Left ventricle myocardium inferior (tissue), 1 donor: Measurements from ENCODE around the gene TAPT1. TPM values are rescaled to one million over a fixed set of nuclear protein-coding genes. Genes with fewer than 3 reads are reported as not detected.
"Not testable (repeated sequence)": the region's sequence is repeated elsewhere in the genome, so short reads cannot be mapped to it uniquely, and the experiment has no call there.

ENCODE experiments used
- DNase-seq: peaks from one replicate; pipeline ENCODE4 v3.0.0-alpha.2; 2020
- H3K27ac ChIP-seq: fragments of 200-600 bp; replicated peaks from 2 replicates; pipeline ENCODE4 v1.8.0; 2021
- H3K27me3 ChIP-seq: fragments of 200-600 bp; 2 replicates; pipeline ENCODE4 v1.8.0; 2021; ENCODE audit warnings: low read depth
- H3K36me3 ChIP-seq: fragments of 200-600 bp; 2 replicates; pipeline ENCODE4 v1.8.0; 2021
- H3K4me1 ChIP-seq: fragments of 200-600 bp; 2 replicates; pipeline ENCODE4 v1.8.0; 2021
- H3K4me3 ChIP-seq: fragments of 200-600 bp; 2 replicates; pipeline ENCODE4 v1.8.0; 2021; ENCODE audit warnings: mild to moderate bottlenecking, moderate library complexity
- H3K9me3 ChIP-seq: fragments of 200-600 bp; replicated peaks from 2 replicates; pipeline ENCODE4 v1.8.0; 2021
- intact Hi-C: fragments of 100-400 bp; cut with micrococcal nuclease; formaldehyde crosslinking; loops from one replicate; pipeline ENCODE4 v1.11.0; 2022
- long read RNA-seq: library from polyadenylated mRNA; unstranded; transcript quantifications from one replicate; pipeline ENCODE4 v2.0.0, GENCODE V29; 2021
- total RNA-seq: library from RNA; stranded (reverse); fragmentation: NEBNext Ultra II Directional; extraction: Animal tissue kit (Norgen Biotek cat#: 25700); gene quantifications from one replicate; pipeline ENCODE4 v1.2.1, GENCODE V29; 2021
- TF ChIP-seq, protein P1 (sequence below): fragments of 200-600 bp; IDR thresholded peaks from 2 replicates; pipeline ENCODE4 v1.8.0; 2021; ENCODE audit warnings: antibody characterized with exemption, mild to moderate bottlenecking, borderline replicate concordance
- donor health status: DM: no; HTN: yes; CAD: no; lungs with severe emphysema.

Gene TAPT1
- 35.3 TPM for total RNA-seq
- long read RNA-seq, full-length matches to known transcripts, result 34 of 48 reads
- long read RNA-seq, partial matches to known transcripts, result 1 of 48 reads
- long read RNA-seq, other reads (novel, unspliced or antisense), result 13 of 48 reads

GRCh38 chr4:16225863-16226815, at the start of gene TAPT1:
TSS of gene TAPT1 (minus strand) at chr4:16226471. CDS start at chr4:16226457, 14 bp downstream.
- intact Hi-C loops, result no loop called here
- H3K36me3 ChIP-seq, result no peaks in the 10 kb centered on the region
- H3K4me1 ChIP-seq, result peaks cover 85% of the 10 kb centered on the region
- peak within 1 kb of the TSS; percentile 99 for H3K27ac ChIP-seq
- H3K27me3 ChIP-seq, result no peaks in the 10 kb centered on the region
- H3K9me3 ChIP-seq, result no peaks in the 10 kb centered on the region
- DNase-seq, result peak; percentile 88
- TF ChIP-seq, protein P1, sequence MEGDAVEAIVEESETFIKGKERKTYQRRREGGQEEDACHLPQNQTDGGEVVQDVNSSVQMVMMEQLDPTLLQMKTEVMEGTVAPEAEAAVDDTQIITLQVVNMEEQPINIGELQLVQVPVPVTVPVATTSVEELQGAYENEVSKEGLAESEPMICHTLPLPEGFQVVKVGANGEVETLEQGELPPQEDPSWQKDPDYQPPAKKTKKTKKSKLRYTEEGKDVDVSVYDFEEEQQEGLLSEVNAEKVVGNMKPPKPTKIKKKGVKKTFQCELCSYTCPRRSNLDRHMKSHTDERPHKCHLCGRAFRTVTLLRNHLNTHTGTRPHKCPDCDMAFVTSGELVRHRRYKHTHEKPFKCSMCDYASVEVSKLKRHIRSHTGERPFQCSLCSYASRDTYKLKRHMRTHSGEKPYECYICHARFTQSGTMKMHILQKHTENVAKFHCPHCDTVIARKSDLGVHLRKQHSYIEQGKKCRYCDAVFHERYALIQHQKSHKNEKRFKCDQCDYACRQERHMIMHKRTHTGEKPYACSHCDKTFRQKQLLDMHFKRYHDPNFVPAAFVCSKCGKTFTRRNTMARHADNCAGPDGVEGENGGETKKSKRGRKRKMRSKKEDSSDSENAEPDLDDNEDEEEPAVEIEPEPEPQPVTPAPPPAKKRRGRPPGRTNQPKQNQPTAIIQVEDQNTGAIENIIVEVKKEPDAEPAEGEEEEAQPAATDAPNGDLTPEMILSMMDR, result no peak
- peak within 1 kb of the TSS; percentile 90 for H3K4me3 ChIP-seq

DNA sequence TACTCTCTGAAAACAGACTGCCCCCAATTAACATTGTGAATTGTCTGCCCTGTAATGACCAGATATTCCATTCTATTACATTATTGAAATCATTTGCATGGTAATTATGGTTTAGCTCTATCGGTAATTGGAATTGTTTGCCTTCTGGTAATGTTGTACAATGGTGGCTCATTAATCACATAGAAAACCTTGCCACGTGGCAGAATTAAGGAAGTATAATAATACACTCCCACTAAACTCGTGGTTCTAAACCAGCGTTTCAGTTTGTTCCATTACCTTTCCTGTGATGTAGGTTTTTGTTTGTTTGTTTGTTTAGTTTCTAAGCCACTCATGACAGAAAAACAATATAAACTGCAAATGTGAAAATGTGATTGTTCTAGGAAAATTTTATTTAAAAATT, 45.1 kb upstream of the TAPT1 start:
- DNase-seq, result no peak
- H3K4me3 ChIP-seq, result no peak overlapping the region
- H3K27ac ChIP-seq, result no peak overlapping the region
- no peaks in the 10 kb centered on the region for H3K27me3 ChIP-seq
- H3K36me3 ChIP-seq, result no peaks in the 10 kb centered on the region
- TF ChIP-seq, protein P1, result no peak
- intact Hi-C loops, result no loop called here
- no peaks in the 10 kb centered on the region for H3K9me3 ChIP-seq
- no peaks in the 10 kb centered on the region for H3K4me1 ChIP-seq

DNA sequence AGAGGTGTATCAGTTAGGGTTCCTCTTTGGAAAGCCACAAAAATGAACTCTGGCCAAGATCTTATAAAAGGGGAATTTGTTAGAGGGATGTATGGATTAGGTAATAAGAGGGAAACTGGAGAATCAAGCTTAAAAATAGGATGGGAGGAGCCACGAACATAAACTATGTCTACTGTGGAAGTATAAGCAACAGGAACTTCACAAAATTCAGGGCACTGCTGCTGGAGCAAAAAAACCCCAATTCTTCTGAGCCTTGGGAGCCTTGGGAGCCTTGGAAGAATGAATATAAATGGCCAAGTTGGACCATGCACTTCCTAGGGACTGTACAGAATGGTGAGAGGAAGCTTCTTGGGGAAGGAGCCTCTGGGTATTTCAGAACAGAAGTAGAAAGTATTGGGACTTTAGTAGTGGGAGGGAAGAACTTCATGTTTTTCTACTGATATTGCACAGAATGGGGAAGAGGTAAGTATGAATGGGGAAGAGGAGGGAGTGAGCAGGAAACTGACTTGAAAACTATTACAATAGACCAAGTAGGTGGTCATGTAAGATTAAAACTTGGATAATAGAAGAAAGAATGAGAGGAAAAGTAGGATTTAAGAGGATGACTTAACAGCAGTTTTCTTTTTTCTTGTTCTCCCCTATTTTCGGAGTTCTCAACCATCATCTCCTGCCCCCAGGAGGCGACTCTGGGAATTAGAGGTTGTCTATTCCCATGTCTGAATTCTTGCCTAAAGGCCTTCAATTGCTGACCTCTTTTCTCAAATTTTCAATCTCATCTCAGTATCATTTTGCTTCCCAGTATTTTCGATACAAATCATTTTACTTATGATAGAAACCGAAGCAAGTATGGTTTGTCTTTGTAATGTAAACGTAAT, 44.4 kb upstream of the TAPT1 start:
- intact Hi-C loops, result no loop called here
- TF ChIP-seq, protein P1, result no peak
- H3K4me1 ChIP-seq, result no peaks in the 10 kb centered on the region
- no peaks in the 10 kb centered on the region for H3K9me3 ChIP-seq
- DNase-seq, result no peak
- no peaks in the 10 kb centered on the region for H3K36me3 ChIP-seq
- H3K27ac ChIP-seq, result no peak overlapping the region
- no peak overlapping the region for H3K4me3 ChIP-seq
- no peaks in the 10 kb centered on the region for H3K27me3 ChIP-seq

GRCh38 chr4:16269742-16270453, 43.6 kb upstream of the TAPT1 start:
- H3K27me3 ChIP-seq, H3K4me3 ChIP-seq, DNase-seq, intact Hi-C loops, H3K9me3 ChIP-seq, H3K27ac ChIP-seq, H3K36me3 ChIP-seq, H3K4me1 ChIP-seq: not testable (repeated sequence)

DNA sequence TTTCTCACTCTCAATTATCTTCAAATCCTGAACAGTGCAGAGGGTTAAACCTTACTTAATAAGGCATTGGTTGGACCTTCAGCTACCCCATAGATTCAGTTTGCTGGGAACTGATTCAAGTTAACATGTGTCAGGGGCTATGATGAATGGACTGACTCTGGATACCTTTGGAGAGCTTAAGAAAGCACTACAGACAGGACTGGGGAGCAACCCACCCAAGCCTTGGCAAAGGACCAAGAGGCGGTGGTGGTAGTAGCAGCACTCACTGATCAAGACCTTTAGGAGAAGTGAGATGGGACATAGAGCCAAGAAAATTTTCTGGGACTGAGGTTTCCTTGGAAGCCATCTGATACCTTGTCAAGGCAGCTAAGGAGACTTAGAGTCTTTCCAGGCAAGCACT, 43.0 kb upstream of the TAPT1 start:
- intact Hi-C loops, result no loop called here
- DNase-seq, result no peak
- Histone ChIP-seq H3K36me3 (no peaks in the 10 kb centered on the region), H3K4me1 (peaks cover 5% of the 10 kb centered on the region), H3K9me3 (no peaks in the 10 kb centered on the region), H3K27me3 (no peaks in the 10 kb centered on the region), H3K4me3 (no peak overlapping the region), H3K27ac (no peak overlapping the region)
- TF ChIP-seq, protein P1, result no peak
